Skeletal muscle tissue (tissue), 4 donors: ENCODE measurements around the gene TGFBR2. TPM values are rescaled to one million over a fixed set of nuclear protein-coding genes. Genes with fewer than 3 reads are reported as not detected.

ENCODE experiments used
- H3K27ac ChIP-seq: one replicate; pipeline ENCODE4 v1.7.0; 2013; ENCODE audit warnings: mild to moderate bottlenecking, low read depth, low read length, inconsistent platforms
- H3K27me3 ChIP-seq, 3 donors: one replicate each; pipeline ENCODE4 v1.7.0; 2013; ENCODE audit warnings: low read length in 3 of 3; ENCODE audit not compliant: control insufficient read depth in 3 of 3, insufficient read depth in 3 of 3
- H3K36me3 ChIP-seq, 3 donors: one replicate each; pipeline ENCODE4 v1.7.0; 2013; ENCODE audit warnings: low read length in 3 of 3; ENCODE audit not compliant: control insufficient read depth in 3 of 3, insufficient read depth in 3 of 3
- H3K4me1 ChIP-seq, 3 donors: one replicate each; pipeline ENCODE4 v1.7.0; 2013; ENCODE audit warnings: low read length in 3 of 3, mild to moderate bottlenecking in 3 of 3; ENCODE audit not compliant: control insufficient read depth in 3 of 3, insufficient read depth in 3 of 3
- H3K4me3 ChIP-seq, 3 donors: one replicate each; pipeline ENCODE4 v1.7.0; 2013; ENCODE audit warnings: low read length in 3 of 3
- H3K9ac ChIP-seq, 3 donors: one replicate each; pipeline ENCODE4 v1.7.0; 2013; ENCODE audit warnings: low read length in 3 of 3, mild to moderate bottlenecking in 3 of 3, moderate library complexity in 2 of 3, low read depth in 1 of 3
- H3K9me3 ChIP-seq, 3 donors: one replicate each; pipeline ENCODE4 v1.7.0; 2013; ENCODE audit warnings: low read length in 3 of 3; ENCODE audit not compliant: control insufficient read depth in 3 of 3
- total RNA-seq: library from RNA; depleted of rRNA; stranded (reverse); fragments of >200 nt; gene quantifications from one replicate; pipeline ENCODE4 v1.2.3, GENCODE V29; 2014
- donor health status: Osteomylitis.

The TGFBR2 gene
- total RNA-seq, 1 donor from 2014 or later, result 44.9 TPM

DNA sequence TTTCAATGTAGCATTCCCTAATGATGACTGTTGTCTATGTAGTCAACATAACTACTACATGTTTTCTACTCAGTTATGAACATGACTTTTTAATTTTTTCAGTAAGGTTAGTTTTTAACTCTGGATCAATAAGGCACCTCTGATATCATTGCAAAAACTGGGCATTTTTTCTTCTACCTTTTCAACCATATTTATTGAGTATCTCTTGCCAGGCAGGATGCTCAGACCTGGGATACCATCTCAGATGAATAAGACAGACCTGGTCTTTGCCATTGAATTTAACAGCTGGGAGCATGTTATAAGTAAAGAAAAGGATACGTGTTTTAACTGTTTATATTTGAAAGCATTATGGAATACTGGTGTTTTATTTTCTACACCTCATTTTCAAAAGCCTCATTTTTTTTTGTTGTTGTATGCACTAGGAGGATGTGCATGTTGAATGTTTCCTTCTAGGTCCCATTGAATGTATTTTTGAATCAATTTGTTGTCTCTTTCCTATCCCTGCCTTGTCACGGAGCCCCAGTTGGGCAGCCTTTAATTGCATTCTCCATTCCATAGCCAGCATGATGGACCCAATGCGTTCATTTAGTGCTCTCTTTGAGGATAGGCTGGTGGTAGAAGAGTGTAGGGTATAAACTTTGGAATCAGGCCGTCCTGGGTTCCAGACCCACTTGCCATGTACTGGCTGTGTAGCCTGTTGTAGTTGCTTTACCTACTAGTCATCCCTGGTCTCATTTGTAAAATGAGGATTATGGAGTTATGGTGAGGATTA, 3.7 kb downstream of the TGFBR2 start:
- no peaks in the 10 kb centered on the region for H3K36me3 ChIP-seq
- peak overlapping the region; percentile 21 for H3K27ac ChIP-seq
- H3K9me3 ChIP-seq, result no peaks in the 10 kb centered on the region
- no peaks in the 10 kb centered on the region for H3K27me3 ChIP-seq
- H3K4me3 ChIP-seq, result peak overlapping the region in 1 of 3 donors; percentile 51
- no peak overlapping the region for H3K9ac ChIP-seq
- peaks cover 6 to 28% (median 25%) of the 10 kb centered on the region in 3 donors for H3K4me1 ChIP-seq

DNA sequence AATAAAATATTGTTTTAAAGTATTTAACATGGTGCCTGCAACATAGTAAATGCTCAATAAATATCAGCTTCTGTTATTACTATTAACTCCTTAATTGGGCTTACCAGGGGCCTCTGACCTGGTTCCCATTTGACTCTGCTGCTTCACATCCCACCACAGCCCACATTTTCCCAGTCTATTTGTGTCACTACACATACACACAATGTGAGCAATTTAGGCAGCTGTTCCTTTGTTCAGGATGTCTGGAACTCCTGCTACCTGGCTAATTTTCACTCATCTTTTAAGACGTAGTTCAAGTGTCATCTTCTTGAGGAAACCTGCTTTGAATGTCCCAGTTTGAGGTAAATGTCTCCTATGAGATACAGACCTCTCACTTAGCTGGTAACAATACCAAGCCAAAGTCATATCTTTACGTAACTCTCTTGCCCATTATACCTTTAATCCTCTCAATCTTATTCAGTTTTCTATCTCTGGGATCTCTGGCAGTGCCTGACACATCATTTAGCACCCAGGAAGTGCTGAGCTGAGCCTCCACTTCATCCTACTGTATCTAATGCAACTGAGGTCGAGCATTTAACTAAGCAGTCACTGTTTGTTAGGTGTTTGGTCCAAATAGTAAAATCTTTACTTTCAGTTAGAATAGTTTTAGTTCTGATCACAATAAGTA, 4.4 kb downstream of the TGFBR2 start:
- Histone ChIP-seq H3K9me3 (no peaks in the 10 kb centered on the region), H3K4me3 (peak overlapping the region in 1 of 3 donors; percentile 51), H3K27ac (peak overlapping the region; percentile 21), H3K27me3 (no peaks in the 10 kb centered on the region), H3K4me1 (peaks cover 3 to 28% (median 27%) of the 10 kb centered on the region in 3 donors), H3K36me3 (no peaks in the 10 kb centered on the region), H3K9ac (peak overlapping the region in 1 of 3 donors; percentile 37)

DNA sequence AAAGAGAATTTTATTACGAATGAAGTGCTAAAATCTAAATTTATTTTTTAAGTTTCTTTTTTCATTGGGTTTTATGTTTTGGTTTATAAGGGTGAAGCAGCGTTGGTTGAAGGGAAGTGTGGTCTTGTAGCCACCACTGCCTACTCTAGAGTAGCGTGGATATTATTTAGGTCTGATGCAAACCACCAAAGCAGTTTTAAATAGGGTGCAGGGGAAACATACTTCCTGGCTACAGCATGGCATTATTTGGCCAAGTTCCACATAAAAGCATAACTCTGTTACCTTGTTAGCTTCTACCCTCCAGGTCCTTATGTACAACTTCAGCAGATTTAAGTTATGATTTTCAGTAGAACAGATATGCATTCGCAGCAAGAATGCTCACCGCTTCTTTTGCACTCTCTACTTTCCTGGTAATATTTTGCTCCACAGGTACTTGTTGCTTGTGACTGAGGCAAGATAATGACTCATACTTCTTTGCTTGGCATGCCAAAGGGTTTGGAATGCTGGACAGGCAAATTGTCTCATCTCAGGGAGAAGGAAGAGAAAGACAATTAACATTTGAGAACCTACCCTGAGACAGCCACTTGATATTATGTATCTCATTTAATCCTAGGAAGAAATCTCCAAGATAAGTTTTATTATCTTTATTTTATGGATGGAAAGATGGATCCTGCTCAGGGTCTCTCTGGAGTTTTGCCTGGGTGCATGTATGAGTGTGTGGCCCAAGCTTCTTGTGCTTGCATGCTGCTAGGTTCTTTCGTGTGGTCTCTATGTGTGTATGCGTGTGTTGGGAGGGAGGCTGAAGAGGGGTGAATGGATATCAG, 5.4 kb downstream of the TGFBR2 start:
- no peak overlapping the region for H3K27ac ChIP-seq
- no peaks in the 10 kb centered on the region for H3K27me3 ChIP-seq
- H3K9ac ChIP-seq, result no peak overlapping the region
- peak overlapping the region in 1 of 3 donors; percentile 1 for H3K4me3 ChIP-seq
- H3K4me1 ChIP-seq, result peaks cover 3 to 24% (median 24%) of the 10 kb centered on the region in 3 donors
- H3K36me3 ChIP-seq, result no peaks in the 10 kb centered on the region
- H3K9me3 ChIP-seq, result no peaks in the 10 kb centered on the region

DNA sequence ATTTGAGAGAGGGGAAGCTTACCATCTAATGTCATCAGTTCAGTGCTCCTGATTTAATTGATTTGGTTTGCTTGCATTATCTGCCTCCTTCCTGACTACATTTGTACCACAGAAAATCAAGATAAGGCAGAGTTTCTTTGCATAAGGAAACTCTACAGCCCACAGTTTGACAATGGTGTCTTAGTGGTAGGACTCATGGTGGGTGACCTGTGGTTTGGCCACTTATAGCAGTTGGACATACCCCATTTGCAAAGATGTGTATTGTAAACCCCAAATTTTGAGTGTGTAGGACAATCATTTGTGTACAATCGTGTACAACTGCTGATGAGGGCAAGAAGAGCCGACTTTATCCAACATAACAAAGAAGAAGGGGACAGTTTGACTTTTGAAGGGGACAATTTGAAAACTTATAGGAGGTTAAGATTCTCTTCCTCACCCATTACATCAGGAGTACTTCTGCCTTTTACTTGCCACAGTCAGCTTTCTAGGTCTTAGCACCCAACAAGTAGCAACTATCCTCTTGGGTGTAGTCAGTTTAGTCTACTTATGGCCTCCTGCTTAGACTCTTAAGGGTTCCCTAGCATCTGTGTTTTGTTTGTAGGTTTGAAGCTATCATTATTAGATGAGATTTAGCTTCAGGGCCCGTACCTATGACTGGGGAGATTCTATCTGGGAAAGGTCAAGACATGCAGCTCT, 6.2 kb downstream of the TGFBR2 start:
- H3K9me3 ChIP-seq, result no peaks in the 10 kb centered on the region
- peak overlapping the region in 1 of 3 donors; percentile 1 for H3K4me3 ChIP-seq
- H3K27me3 ChIP-seq, result no peaks in the 10 kb centered on the region
- peaks cover 0 to under 1% (median 0%) of the 10 kb centered on the region in 3 donors for H3K36me3 ChIP-seq
- no peak overlapping the region for H3K9ac ChIP-seq
- H3K27ac ChIP-seq, result no peak overlapping the region
- peaks cover 3 to 25% (median 25%) of the 10 kb centered on the region in 3 donors for H3K4me1 ChIP-seq

DNA sequence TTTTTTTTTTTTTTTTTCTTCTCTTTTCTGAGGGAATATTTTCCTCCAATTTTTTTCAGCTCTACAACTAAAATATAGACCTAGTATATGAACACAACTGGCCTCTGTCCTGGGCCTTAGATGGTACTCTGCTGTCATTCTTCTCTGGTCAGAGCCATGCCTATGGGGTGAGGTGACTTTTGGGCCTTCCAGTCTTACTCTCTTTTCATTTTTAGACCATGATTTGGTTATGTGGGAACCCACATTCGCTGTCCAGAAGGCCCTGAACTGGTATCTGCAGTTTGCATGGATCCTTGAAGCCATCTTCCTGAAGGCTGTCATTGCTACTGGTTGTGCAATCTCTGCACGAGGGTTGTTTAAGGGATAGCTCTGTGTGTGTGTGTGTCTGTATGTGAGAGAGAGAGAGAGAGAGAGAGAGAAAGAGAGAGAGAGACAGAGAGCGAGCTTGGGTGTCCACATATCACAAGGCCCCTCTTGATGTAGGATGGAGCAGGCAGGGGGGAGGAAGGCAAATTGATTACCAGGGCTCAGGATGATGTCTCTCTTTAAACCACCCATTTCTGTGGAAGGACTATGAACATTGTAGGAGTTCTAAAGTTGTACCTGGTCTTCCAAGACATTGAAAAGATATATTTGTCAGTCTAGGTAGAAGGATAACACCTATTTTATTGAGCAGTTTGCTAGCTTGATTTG, 6.9 kb downstream of the TGFBR2 start:
- Histone ChIP-seq H3K36me3 (peaks cover 0 to 2% (median 0%) of the 10 kb centered on the region in 3 donors), H3K9me3 (no peaks in the 10 kb centered on the region), H3K4me3 (no peak overlapping the region), H3K27ac (peak overlapping the region; percentile 11), H3K9ac (no peak overlapping the region), H3K4me1 (peaks cover 3 to 29% (median 27%) of the 10 kb centered on the region in 3 donors), H3K27me3 (no peaks in the 10 kb centered on the region)

DNA sequence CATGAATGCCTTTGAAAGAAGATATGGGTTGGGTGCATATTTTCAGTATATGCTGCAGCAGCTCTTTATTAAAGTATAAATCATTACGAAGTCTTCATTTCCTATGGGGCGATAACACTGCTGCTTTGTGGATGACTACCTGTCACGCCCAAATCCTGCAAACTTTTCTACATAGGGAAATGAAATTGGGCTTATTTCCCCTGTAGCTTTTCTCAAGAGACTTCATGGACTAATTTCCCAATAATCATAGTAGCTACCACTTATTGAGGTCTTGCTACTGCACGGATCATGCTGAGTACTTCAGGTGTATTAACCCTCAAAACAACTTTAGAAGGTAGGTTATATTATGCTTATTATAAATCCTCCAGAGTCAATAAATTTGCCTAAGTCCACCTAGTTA, 8.0 kb downstream of the TGFBR2 start:
- H3K4me3 ChIP-seq, result no peak overlapping the region
- H3K9ac ChIP-seq, result no peak overlapping the region
- H3K4me1 ChIP-seq, result peaks cover 3 to 34% (median 29%) of the 10 kb centered on the region in 3 donors
- H3K36me3 ChIP-seq, result peaks cover 0 to 2% (median 0%) of the 10 kb centered on the region in 3 donors
- no peak overlapping the region for H3K27ac ChIP-seq
- no peaks in the 10 kb centered on the region for H3K27me3 ChIP-seq
- no peaks in the 10 kb centered on the region for H3K9me3 ChIP-seq

DNA sequence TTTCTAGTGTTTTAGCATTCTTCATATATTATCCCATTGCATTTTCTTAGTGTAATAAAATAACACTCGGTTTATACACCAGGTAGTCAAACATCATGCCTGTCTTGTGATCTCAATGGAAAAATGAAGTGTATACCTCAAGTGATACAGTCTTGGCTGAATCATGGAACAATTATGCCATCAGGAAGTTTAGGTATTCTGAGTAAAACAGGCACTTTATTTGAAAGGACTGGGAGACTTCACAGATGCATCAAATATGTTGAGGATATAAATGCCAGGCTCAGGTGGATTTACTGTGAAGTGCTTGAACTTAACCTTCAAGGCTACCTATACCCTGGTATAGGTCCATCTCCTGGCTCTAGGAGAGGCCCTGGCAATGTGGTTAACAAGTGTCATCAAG, 8.5 kb downstream of the TGFBR2 start:
- Histone ChIP-seq H3K27me3 (no peaks in the 10 kb centered on the region), H3K9me3 (no peaks in the 10 kb centered on the region), H3K36me3 (peaks cover 0 to 2% (median 0%) of the 10 kb centered on the region in 3 donors), H3K27ac (no peak overlapping the region), H3K4me1 (peaks cover 3 to 35% (median 29%) of the 10 kb centered on the region in 3 donors), H3K4me3 (no peak overlapping the region), H3K9ac (no peak overlapping the region)

DNA sequence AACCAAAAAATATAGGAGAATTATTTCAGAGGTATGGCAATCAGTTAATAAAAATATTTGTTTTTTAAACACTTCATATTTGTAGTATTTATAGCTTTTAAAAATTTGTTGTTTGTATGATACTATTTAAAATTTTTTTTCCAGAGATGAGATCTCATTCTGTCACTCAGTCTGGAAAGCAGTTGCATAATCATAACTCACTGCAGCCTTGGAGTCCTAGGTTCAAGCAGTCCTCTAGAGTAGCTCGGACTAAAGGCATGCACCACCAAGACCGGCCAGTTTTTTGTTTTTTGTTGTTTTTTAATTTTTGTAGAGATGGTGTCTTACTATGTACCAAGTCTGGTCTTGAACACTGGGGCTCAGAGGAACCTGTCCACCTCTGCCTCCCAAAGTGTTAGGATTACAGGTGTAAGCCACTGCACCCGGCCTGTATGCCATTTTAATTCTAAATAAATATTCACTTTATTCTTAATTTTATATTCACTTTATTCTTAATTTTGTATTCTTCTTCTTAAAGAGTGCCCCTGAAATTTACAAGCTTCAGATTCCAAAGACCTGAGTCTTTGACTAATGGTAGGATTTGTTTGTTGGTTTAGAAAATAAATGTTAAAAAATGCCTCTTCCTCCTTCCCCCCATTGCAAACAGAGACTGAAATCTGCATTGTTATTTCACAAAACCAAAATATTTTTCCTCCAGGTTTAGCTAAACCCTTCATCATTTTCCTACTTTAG, 9.4 kb downstream of the TGFBR2 start:
- no peak overlapping the region for H3K9ac ChIP-seq
- H3K4me3 ChIP-seq, result no peak overlapping the region
- H3K36me3 ChIP-seq, result peaks cover 0 to 2% (median 0%) of the 10 kb centered on the region in 3 donors
- H3K27ac ChIP-seq, result no peak overlapping the region
- peaks cover 0 to 35% (median 31%) of the 10 kb centered on the region in 3 donors for H3K4me1 ChIP-seq
- no peaks in the 10 kb centered on the region for H3K27me3 ChIP-seq
- no peaks in the 10 kb centered on the region for H3K9me3 ChIP-seq
